Transverse colon (tissue), 4 donors: ENCODE measurements around the gene DHDH.

Experiments used
- CTCF ChIP-seq, 5 experiments: fragments of 200-600 bp in 3 of 5; fragments of 450-650 bp in 2 of 5; sonication (generic) in 3 of 5; IDR thresholded peaks; 1 replicate in 2 of 5; 2 replicates in 3 of 5; pipeline ENCODE4 v1.5.1; 2016 to 2017; ENCODE audit warnings: antibody characterized with exemption in 5 of 5, inconsistent platforms in 3 of 5, mild to moderate bottlenecking in 2 of 5, moderate library complexity in 1 of 5
- POLR2A ChIP-seq: fragments of 450-650 bp; IDR thresholded peaks from one replicate; pipeline ENCODE4 v1.6.1; 2016; ENCODE audit warnings: antibody characterized with exemption, mild to moderate bottlenecking, moderate library complexity
- POLR2AphosphoS5 ChIP-seq, 3 donors: sonication (generic); formaldehyde crosslinking; IDR thresholded peaks; one replicate each; pipeline ENCODE4 v1.6.1; 2016; ENCODE audit warnings: antibody characterized with exemption in 3 of 3

- no peak for TF ChIP-seq CTCF (IDR thresholded peaks at IDR 0.05)
- no peak for TF ChIP-seq POLR2AphosphoS5 (IDR thresholded peaks at IDR 0.05)
- no peak for TF ChIP-seq POLR2A
Observed at GRCh38 chr19:48994035-48994386, 60.5 kb downstream of the DHDH start.
